Calu3 (cell line): ENCODE data around the gene SCYL3. TPM values are rescaled to one million over a fixed set of nuclear protein-coding genes. Genes with fewer than 3 reads are reported as not detected.

Experiments used
- BruUV-seq: library from RNA; stranded (reverse); fragments of 400-500 nt; replicated peaks from 2 replicates; lab custom pipeline; 2021; lab: Mats Ljungman, UMichigan
- CTCF ChIA-PET: fragments of 300-600 bp; sonication (Branson Sonifier 250); formaldehyde crosslinking; loops from one replicate; lab custom pipeline; 2022; ENCODE audit warnings: antibody characterized with exemption; lab: Charles Lee
- DNase-seq: peaks from one replicate; pipeline ENCODE4 v3.0.0; 2022
- H3K27ac Mint-ChIP-seq: one replicate; pipeline ENCODE4 v1.8.0; 2022; ENCODE audit warnings: mixed read lengths; ENCODE audit not compliant: unreplicated experiment
- H3K27me3 Mint-ChIP-seq: one replicate; pipeline ENCODE4 v1.8.0; 2022; ENCODE audit warnings: mixed read lengths; ENCODE audit not compliant: unreplicated experiment
- H3K36me3 Mint-ChIP-seq: one replicate; pipeline ENCODE4 v1.8.0; 2022; ENCODE audit warnings: mild to moderate bottlenecking, moderate library complexity, mixed read lengths; ENCODE audit not compliant: insufficient read depth, unreplicated experiment
- H3K4me1 Mint-ChIP-seq: one replicate; pipeline ENCODE4 v1.8.0; 2022; ENCODE audit warnings: mild to moderate bottlenecking, low read depth, mixed read lengths; ENCODE audit not compliant: unreplicated experiment
- H3K4me3 Mint-ChIP-seq: one replicate; pipeline ENCODE4 v1.8.0; 2022; ENCODE audit warnings: mild to moderate bottlenecking, low read depth, moderate library complexity, mixed read lengths; ENCODE audit not compliant: unreplicated experiment
- H3K9me3 Mint-ChIP-seq: one replicate; pipeline ENCODE4 v1.8.0; 2022; ENCODE audit warnings: low read depth, mixed read lengths; ENCODE audit not compliant: unreplicated experiment
- CTCF ChIP-seq: fragments of 200-600 bp; IDR thresholded peaks from one replicate; pipeline ENCODE4 v1.8.0; 2022; ENCODE audit warnings: antibody characterized with exemption; ENCODE audit not compliant: unreplicated experiment
- intact Hi-C: fragments of 100-400 bp; cut with micrococcal nuclease; formaldehyde crosslinking; loops from one replicate; pipeline ENCODE4 v1.10.0; 2022; ENCODE audit not compliant: unreplicated experiment
- total RNA-seq: library from RNA; stranded (reverse); gene quantifications from 2 replicates; pipeline ENCODE4 v1.2.3, GENCODE V29; 2022

SCYL3 gene
- total RNA-seq, 1 experiment from 2014 or later, result 18.3 TPM

- CTCF ChIA-PET, result no interaction called here
- no peak for DNase-seq
- Mint-ChIP-seq H3K36me3 (peaks cover 28% of the 10 kb centered on the region), H3K4me3 (no peak overlapping the region), H3K4me1 (no peaks in the 10 kb centered on the region), H3K27me3 (no peaks in the 10 kb centered on the region), H3K9me3 (no peaks in the 10 kb centered on the region), H3K27ac (no peak overlapping the region)
- no TSS peak for BruUV-seq
- intact Hi-C loops, result loop anchor here (5.0 to 10.0 kb wide), 2 partner anchors 93 to 340 kb away; partner anchors contain the start of gene SELL
- TF ChIP-seq CTCF, result no peak
These were observed 88.8 kb downstream of the SCYL3 start for GRCh38 chr1:169804941-169805340.

GRCh38 chr1:169802888-169803287 lies 90.8 kb downstream of the SCYL3 start:
- no peaks in the 10 kb centered on the region for H3K27me3 Mint-ChIP-seq
- no peak overlapping the region for H3K4me3 Mint-ChIP-seq
- no peak overlapping the region for H3K27ac Mint-ChIP-seq
- DNase-seq, result no peak
- H3K4me1 Mint-ChIP-seq, result no peaks in the 10 kb centered on the region
- no TSS peak for BruUV-seq
- H3K9me3 Mint-ChIP-seq, result no peaks in the 10 kb centered on the region
- peaks cover 32% of the 10 kb centered on the region for H3K36me3 Mint-ChIP-seq
- no peak for TF ChIP-seq CTCF
- intact Hi-C loops, result loop anchor here (2.0 to 10.0 kb wide), 2 partner anchors 248 to 338 kb away; no protein-coding TSS in a partner anchor
- CTCF ChIA-PET, result no interaction called here

Other genes with a start within 250 kb of the SCYL3 start
- gene SELL, start 182.3 kb downstream of the SCYL3 start, total RNA-seq, result 6.2 and 12.1 TPM in 2 replicates
- not detected in 2 replicates for gene SELE, start 159.8 kb downstream of the SCYL3 start, total RNA-seq
- gene METTL18, start 99.0 kb downstream of the SCYL3 start, total RNA-seq, result 11.2 and 13.3 TPM in 2 replicates
- 16.2 and 16.5 TPM in 2 replicates for gene KIFAP3, start 180.8 kb upstream of the SCYL3 start, total RNA-seq